ENCODE results near the gene LNX1.

LNX1 gene

GRCh38 chr4:53572600-53572994, 18.7 kb downstream of the LNX1 start (continued):
- TF ChIP-seq TSHZ2 (CRISPR knock-in tag; IDR thresholded peaks at IDR 0.05) (no peak), PATZ1 (CRISPR knock-in tag; IDR thresholded peaks at IDR 0.05; ENCODE audit: borderline replicate concordance) (no peak)

GRCh38 chr4:53571936-53572599, 19.2 kb downstream of the LNX1 start:
- TF ChIP-seq TSHZ2 (CRISPR knock-in tag; IDR thresholded peaks at IDR 0.05) (no peak), CREB5 (CRISPR knock-in tag; IDR thresholded peaks at IDR 0.05; ENCODE audit: low read depth) (no peak), ESRRG (CRISPR knock-in tag; IDR thresholded peaks at IDR 0.05) (no peak), ZNF70 (CRISPR knock-in tag; IDR thresholded peaks at IDR 0.05) (no peak), RARB (CRISPR knock-in tag; IDR thresholded peaks at IDR 0.05) (no peak), ZNF8 (CRISPR knock-in tag; IDR thresholded peaks at IDR 0.05) (no peak), TCF4 (CRISPR knock-in tag; IDR thresholded peaks at IDR 0.05; ENCODE audit: borderline replicate concordance) (no peak), OSR1 (CRISPR knock-in tag; IDR thresholded peaks at IDR 0.05) (no peak), GLIS3 (CRISPR knock-in tag; IDR thresholded peaks at IDR 0.05) (no peak), SNAI2 (CRISPR knock-in tag; IDR thresholded peaks at IDR 0.05) (no peak), ZNF565 (CRISPR knock-in tag; conservative IDR thresholded peaks at IDR 0.05; ENCODE audit: low read depth) (no peak), PATZ1 (CRISPR knock-in tag; IDR thresholded peaks at IDR 0.05; ENCODE audit: borderline replicate concordance) (no peak), ARNTL (CRISPR knock-in tag; IDR thresholded peaks at IDR 0.05; ENCODE audit: borderline replicate concordance, low read depth) (no peak), ZFP3 (CRISPR knock-in tag; IDR thresholded peaks at IDR 0.05) (no peak), ISL1 (CRISPR knock-in tag; IDR thresholded peaks at IDR 0.05) (no peak), CSRNP3 (CRISPR knock-in tag; IDR thresholded peaks at IDR 0.05) (no peak), POU6F1 (CRISPR knock-in tag; IDR thresholded peaks at IDR 0.05; ENCODE audit: borderline replicate concordance, low read depth) (no peak)
- ATAC-seq = no peak
